ENCODE measurements around the gene RIMBP2. TPM values are rescaled to one million over a fixed set of nuclear protein-coding genes. Genes with fewer than 3 reads are reported as not detected.

Gene RIMBP2
- total RNA-seq, 4 donors from 2014 or later: 0.22 to 1.4 (median 1.2) TPM; not detected in 1

GRCh38 chr12:130709151-130709970 lies 6.7 kb downstream of the RIMBP2 start:
- 70 to 76% methylated on average over 25 to 29 of the region's 29 CpGs for WGBS, 2 donors
- H3K27me3 ChIP-seq: peaks cover 0 to 12% of the 10 kb centered on the region in 2 donors

GRCh38 chr12:130708648-130709047 lies 7.5 kb downstream of the RIMBP2 start:
- no peak for DNase-seq (ENCODE audit: low spot score in 2 of 2)
- TF ChIP-seq CTCF (IDR thresholded peaks at IDR 0.05): no peak
- no peak for TF ChIP-seq POLR2A (IDR thresholded peaks at IDR 0.05)
- no peak for TF ChIP-seq EP300 (IDR thresholded peaks at IDR 0.05)
- H3K27me3 ChIP-seq: peaks cover 0 to 5% of the 10 kb centered on the region in 2 donors
- H3K27ac ChIP-seq: no peak overlapping the region
- WGBS, 2 donors: 92 to 93% methylated on average over 12 of the region's 12 CpGs
- peaks cover 0 to 4% (median 0%) of the 10 kb centered on the region in 4 donors for H3K4me1 ChIP-seq
- H3K9me3 ChIP-seq: no peaks in the 10 kb centered on the region
- H3K36me3 ChIP-seq: no peaks in the 10 kb centered on the region
- H3K4me3 ChIP-seq: no peak overlapping the region

More at GRCh38 chr12:130709151-130709970, 6.7 kb downstream of the RIMBP2 start:
- no peaks in the 10 kb centered on the region for H3K36me3 ChIP-seq
- peaks cover 0 to 11% (median 5%) of the 10 kb centered on the region in 4 donors for H3K4me1 ChIP-seq
- H3K4me3 ChIP-seq: no peak overlapping the region
- no peak for TF ChIP-seq POLR2A (IDR thresholded peaks at IDR 0.05)
- TF ChIP-seq EP300 (IDR thresholded peaks at IDR 0.05): no peak
- TF ChIP-seq CTCF (IDR thresholded peaks at IDR 0.05): no peak
- H3K9me3 ChIP-seq: no peaks in the 10 kb centered on the region
- no peak for DNase-seq (ENCODE audit: low spot score in 2 of 2)
- no peak overlapping the region for H3K27ac ChIP-seq

- no peaks in the 10 kb centered on the region for H3K36me3 ChIP-seq
- no peak for DNase-seq (ENCODE audit: low spot score in 2 of 2)
- TF ChIP-seq EP300 (IDR thresholded peaks at IDR 0.05) (no peak), CTCF (IDR thresholded peaks at IDR 0.05) (no peak), POLR2A (IDR thresholded peaks at IDR 0.05) (no peak)
- H3K9me3 ChIP-seq: no peaks in the 10 kb centered on the region
- 78 to 87% methylated on average over 8 of the region's 8 CpGs for WGBS, 2 donors
- no peak overlapping the region for H3K4me3 ChIP-seq
- no peaks in the 10 kb centered on the region for H3K4me1 ChIP-seq
- H3K27ac ChIP-seq: no peak overlapping the region
- H3K27me3 ChIP-seq: peaks cover 0 to 4% of the 10 kb centered on the region in 2 donors
Measured at GRCh38 chr12:130707571-130707891, 8.6 kb downstream of the RIMBP2 start.

GRCh38 chr12:130706885-130707570 lies 9.1 kb downstream of the RIMBP2 start:
- H3K4me1 ChIP-seq: no peaks in the 10 kb centered on the region
- no peak overlapping the region for H3K27ac ChIP-seq
- TF ChIP-seq CTCF (IDR thresholded peaks at IDR 0.05): no peak
- no peak for TF ChIP-seq POLR2A (IDR thresholded peaks at IDR 0.05)
- no peak for TF ChIP-seq EP300 (IDR thresholded peaks at IDR 0.05)
- no peak overlapping the region for H3K4me3 ChIP-seq
- WGBS, 2 donors: 75 to 82% methylated on average over 15 of the region's 15 CpGs
- peaks cover 0 to 4% of the 10 kb centered on the region in 2 donors for H3K27me3 ChIP-seq
- H3K36me3 ChIP-seq: no peaks in the 10 kb centered on the region
- DNase-seq (ENCODE audit: low spot score in 2 of 2): no peak
- no peaks in the 10 kb centered on the region for H3K9me3 ChIP-seq

GRCh38 chr12:130706311-130706710 lies 9.8 kb downstream of the RIMBP2 start:
- no peaks in the 10 kb centered on the region for H3K36me3 ChIP-seq
- no peak for TF ChIP-seq POLR2A (IDR thresholded peaks at IDR 0.05)
- TF ChIP-seq CTCF (IDR thresholded peaks at IDR 0.05): no peak
- no peak for TF ChIP-seq EP300 (IDR thresholded peaks at IDR 0.05)
- no peak overlapping the region for H3K4me3 ChIP-seq
- no peaks in the 10 kb centered on the region for H3K4me1 ChIP-seq
- WGBS, 2 donors: 88% methylated on average over 14 of the region's 16 CpGs
- peaks cover 0 to 4% of the 10 kb centered on the region in 2 donors for H3K27me3 ChIP-seq
- no peaks in the 10 kb centered on the region for H3K9me3 ChIP-seq
- no peak for DNase-seq (ENCODE audit: low spot score in 2 of 2)
- H3K27ac ChIP-seq: no peak overlapping the region

All from tibial nerve (tissue), 4 donors.